Epithelial cell of proximal tubule (primary cell): ENCODE results near the gene NAA10. TPM values are rescaled to one million over a fixed set of nuclear protein-coding genes. Genes with fewer than 3 reads are reported as not detected.

Experiments used
- DNase-seq: peaks from one replicate; pipeline ENCODE4 v3.0.0-alpha.2; 2011; ENCODE audit warnings: low read depth
- H3K4me3 ChIP-seq: 2 replicates; pipeline ENCODE4 v1.5.1; 2011; ENCODE audit warnings: low read depth, mild to moderate bottlenecking, low read length
- CTCF ChIP-seq: conservative IDR thresholded peaks from 2 replicates; pipeline ENCODE4 v1.5.1; 2012; ENCODE audit warnings: low read depth, mild to moderate bottlenecking, low read length
- total RNA-seq: library from RNA; depleted of rRNA; stranded (reverse); fragments of >200 nt; gene quantifications from 2 replicates; pipeline ENCODE4 v1.2.3, GENCODE V29; 2015

NAA10 gene
- total RNA-seq, 1 donor from 2014 or later, result 88.0 TPM

GRCh38 chrX:153882557-153882956 lies 52.3 kb downstream of the NAA10 start:
- H3K4me3 ChIP-seq, result no peak overlapping the region
- TF ChIP-seq CTCF, result no peak
- DNase-seq, result no peak

- H3K4me3 ChIP-seq, result no peak overlapping the region
- DNase-seq, result no peak
- TF ChIP-seq CTCF, result no peak
Measured at GRCh38 chrX:153882086-153882498, 52.7 kb downstream of the NAA10 start.

GRCh38 chrX:153881281-153881680 lies 53.6 kb downstream of the NAA10 start:
- no peak overlapping the region for H3K4me3 ChIP-seq
- DNase-seq, result no peak
- no peak for TF ChIP-seq CTCF

GRCh38 chrX:153880440-153880815 lies 54.4 kb downstream of the NAA10 start:
- no peak for DNase-seq
- TF ChIP-seq CTCF, result no peak
- H3K4me3 ChIP-seq, result no peak overlapping the region

GRCh38 chrX:153879741-153880439 lies 54.9 kb downstream of the NAA10 start:
- DNase-seq, result no peak
- no peak overlapping the region for H3K4me3 ChIP-seq
- TF ChIP-seq CTCF, result no peak

Other genes starting within 250 kb of the NAA10 start
- gene SLC6A8, start 247.1 kb downstream of the NAA10 start, total RNA-seq, result 20.0 and 30.5 TPM in 2 replicates
- 155 and 163 TPM in 2 replicates for gene BCAP31, start 210.7 kb downstream of the NAA10 start, total RNA-seq
- 8.2 and 12.6 TPM in 2 replicates for gene ABCD1, start 210.2 kb downstream of the NAA10 start, total RNA-seq
- gene PLXNB3, start 170.8 kb downstream of the NAA10 start, total RNA-seq, result 2.9 and 7.4 TPM in 2 replicates
- 0.17 TPM in 1 of 2 replicates, not detected in the other for gene SRPK3, start 154.0 kb downstream of the NAA10 start, total RNA-seq
- 62.2 and 91.4 TPM in 2 replicates for gene IDH3G, start 140.7 kb downstream of the NAA10 start, total RNA-seq
- 128 and 239 TPM in 2 replicates for gene SSR4, start 140.4 kb downstream of the NAA10 start, total RNA-seq
- gene PDZD4, start 104.5 kb downstream of the NAA10 start, total RNA-seq, result under 0.01 and 0.17 TPM in 2 replicates
- 35.7 and 62.1 TPM in 2 replicates for gene L1CAM, start 48.9 kb downstream of the NAA10 start, total RNA-seq
- gene AVPR2, start 30.4 kb downstream of the NAA10 start, total RNA-seq, result 0.22 and 1.4 TPM in 2 replicates
- gene ARHGAP4, start 8.8 kb downstream of the NAA10 start, total RNA-seq, result 11.6 and 20.2 TPM in 2 replicates
- gene RENBP, start 9.6 kb upstream of the NAA10 start, total RNA-seq, result 0.92 and 1.5 TPM in 2 replicates
- gene HCFC1, start 36.8 kb upstream of the NAA10 start, total RNA-seq, result 59.7 and 61.9 TPM in 2 replicates
- 2.3 and 4.3 TPM in 2 replicates for gene TMEM187, start 37.7 kb upstream of the NAA10 start, total RNA-seq
- 131 and 219 TPM in 2 replicates for gene IRAK1, start 84.9 kb upstream of the NAA10 start, total RNA-seq
- 18.1 and 23.4 TPM in 2 replicates for gene MECP2, start 162.7 kb upstream of the NAA10 start, total RNA-seq
- not detected in 2 replicates for gene OPN1LW, start 209.2 kb upstream of the NAA10 start, total RNA-seq
- gene OPN1MW, start 247.6 kb upstream of the NAA10 start, total RNA-seq, result not detected in 2 replicates